AG20443 (cell line): ENCODE measurements around the gene EIF3F.

Experiments used
- DNase-seq: peaks from one replicate; pipeline ENCODE4 v3.0.0; 2012; ENCODE audit warnings: low spot score, mixed read lengths

EIF3F gene

GRCh38 chr11:8022876-8023275, 35.7 kb downstream of the EIF3F start:
- peak; percentile 36 for DNase-seq

GRCh38 chr11:8023831-8024555, 36.9 kb downstream of the EIF3F start:
- no peak for DNase-seq

- DNase-seq, result no peak
These were observed 38.0 kb downstream of the EIF3F start for GRCh38 chr11:8025123-8025522.

GRCh38 chr11:8025816-8026215, 38.7 kb downstream of the EIF3F start:
- DNase-seq, result peak; percentile 31

DNA sequence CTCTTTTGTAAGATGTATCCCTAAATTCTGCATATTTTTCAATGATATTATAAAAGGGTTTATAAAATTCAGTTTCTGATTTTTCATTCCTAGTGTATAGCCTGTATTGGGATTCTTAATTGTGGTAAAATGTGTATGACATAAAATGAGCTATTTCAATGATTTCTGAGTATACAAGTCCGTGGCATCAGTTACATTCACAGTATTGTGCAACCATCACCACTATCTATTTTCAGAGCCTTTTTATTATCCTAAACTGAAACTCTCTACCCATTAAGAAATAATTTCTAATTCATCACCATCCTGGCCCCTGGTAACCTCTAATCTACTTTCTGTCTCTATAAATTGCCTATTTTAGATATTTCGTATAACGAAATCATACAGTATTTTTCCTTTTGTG, 39.8 kb downstream of the EIF3F start:
- DNase-seq, result no peak

DNA sequence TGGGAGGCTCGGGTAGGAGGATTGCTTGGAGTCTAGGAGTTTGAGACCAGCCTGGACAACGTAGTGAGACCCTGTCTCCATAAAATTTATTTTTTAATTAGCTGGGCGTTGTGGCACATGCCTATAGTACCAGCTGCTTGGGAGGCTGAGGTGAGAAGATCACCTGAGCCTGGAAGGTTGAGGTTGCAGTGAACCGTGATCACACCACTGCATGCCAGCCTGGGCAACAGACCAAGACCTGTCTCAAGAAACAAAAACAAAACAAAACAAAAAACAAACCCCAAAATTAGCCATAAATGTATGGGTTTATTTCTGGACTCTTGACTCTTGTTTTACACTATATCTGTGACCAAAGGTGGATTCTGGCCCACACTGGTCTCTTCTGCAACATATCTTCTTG, 41.6 kb downstream of the EIF3F start:
- no peak for DNase-seq

DNA sequence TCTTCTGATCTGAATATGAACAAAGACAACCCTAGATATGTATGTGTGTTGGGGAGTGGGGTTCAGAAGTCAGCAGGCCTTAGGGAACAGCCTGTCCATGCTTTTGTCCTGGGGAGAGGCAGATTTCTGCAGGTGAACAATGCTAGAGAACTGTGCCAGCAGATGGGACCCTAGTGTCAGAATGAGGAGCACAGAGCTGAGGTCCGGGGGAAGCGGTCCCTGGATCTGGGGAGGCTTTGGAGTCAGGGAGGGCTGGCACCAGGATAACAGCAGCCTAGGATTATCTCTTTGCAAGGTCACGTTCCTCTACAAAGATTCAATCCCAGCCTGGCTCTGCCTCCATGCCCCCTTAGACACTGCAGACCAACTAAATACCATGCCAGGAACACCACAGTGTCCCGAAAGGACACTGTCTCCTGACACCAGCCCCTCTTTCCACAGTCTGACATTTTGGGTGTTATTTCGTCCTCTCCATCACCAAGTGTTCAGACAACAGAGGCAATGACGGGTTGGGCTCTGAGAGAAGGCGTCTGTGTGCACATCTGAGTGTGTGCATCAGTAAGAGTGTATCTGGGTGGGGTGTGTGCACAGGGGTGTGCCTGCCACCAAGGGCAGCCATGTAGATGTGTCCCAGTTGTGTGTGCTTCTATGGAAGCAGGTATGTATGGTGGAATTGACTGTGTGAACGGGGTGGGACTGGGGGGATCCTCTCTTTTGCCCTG, 43.5 kb downstream of the EIF3F start:
- DNase-seq, result no peak

GRCh38 chr11:8031248-8032115, 44.3 kb downstream of the EIF3F start:
- DNase-seq, result no peak

DNA sequence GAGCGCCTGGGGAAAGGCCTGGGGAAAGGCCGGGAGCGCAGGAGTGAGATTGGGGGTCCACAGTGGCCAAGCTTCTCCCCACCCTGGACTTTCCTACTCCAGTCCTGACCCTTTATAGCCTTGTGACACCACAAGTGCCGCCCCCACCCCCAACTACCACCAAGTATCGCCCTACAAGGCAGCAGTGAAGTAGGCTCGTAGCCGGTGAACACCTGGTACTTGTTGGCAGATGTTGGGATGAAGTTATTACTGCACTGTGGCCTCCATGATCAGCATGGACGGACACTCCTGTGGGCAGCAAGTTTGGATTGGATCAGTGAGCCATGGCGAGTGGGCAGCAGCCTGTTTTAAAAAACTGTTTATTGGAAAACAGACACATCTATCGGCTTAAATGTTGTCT, 45.0 kb downstream of the EIF3F start:
- no peak for DNase-seq

DNA sequence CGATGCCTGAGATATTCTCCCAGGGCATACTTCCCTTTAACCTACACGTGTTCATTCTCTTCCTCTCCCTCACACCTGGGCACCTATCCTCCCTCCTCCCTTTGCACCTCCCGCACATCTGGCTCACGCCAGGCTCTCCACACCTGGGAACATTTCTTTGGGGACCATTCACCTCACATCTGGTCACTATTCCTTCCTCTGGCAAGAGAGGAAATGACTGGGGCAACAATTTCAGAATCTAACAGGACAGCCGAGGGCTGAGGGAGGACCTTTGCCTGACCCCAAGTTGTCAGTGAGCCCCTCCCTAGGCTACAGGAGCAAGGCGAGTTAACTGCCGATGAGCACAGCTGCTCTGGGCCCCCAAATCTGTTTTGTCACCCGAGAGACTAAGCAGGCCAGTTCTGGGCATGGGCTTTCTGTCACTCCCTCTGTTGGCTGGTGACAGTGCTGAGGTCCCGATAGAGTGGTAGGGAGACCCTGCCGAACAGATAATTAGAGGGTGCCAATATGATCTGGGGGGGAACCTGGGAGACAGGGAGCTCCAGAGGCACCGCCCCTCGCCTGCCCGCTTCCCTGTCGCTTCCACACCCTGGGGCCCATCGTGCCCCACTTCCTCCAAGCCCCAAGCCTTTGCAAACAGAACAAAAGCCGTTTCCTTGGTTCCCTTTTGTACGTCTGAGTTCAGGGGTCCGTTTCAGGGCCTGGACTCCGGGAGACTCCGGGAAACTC, 45.6 kb downstream of the EIF3F start:
- DNase-seq, result no peak

GRCh38 chr11:8033305-8034105, 46.4 kb downstream of the EIF3F start:
- peak; percentile 92 for DNase-seq

GRCh38 chr11:8034106-8034585, 47.0 kb downstream of the EIF3F start:
- no peak for DNase-seq

DNA sequence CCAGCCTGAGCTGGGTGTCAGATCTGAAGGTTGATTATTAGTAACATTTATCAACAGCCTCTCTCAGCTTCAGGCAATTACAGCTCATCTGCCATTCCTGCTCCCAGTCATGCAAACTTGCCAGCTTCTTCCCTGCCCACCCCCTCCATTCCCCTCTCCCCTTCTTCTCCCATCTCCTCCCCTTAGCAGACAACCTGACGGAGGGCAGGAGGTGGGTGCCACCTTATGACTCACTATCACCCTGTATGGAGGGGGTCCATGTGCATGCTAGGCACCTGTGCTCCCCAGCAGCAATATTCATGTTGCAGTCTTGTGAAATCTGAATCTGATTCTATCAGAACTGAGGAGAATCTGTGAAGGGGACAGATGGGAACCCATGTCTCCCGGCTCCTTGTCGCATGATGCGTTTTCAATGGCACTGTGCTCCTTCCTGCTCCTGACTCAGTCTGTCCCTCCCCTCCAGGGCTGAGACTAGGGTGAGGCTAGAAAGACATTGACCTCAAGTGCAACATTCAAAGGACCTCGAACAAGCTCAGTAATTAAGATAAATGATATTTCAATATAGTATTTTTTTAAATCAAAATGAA, 47.6 kb downstream of the EIF3F start:
- no peak for DNase-seq

GRCh38 chr11:8035200-8035855, 48.2 kb downstream of the EIF3F start:
- no peak for DNase-seq

- DNase-seq, result no peak
These were observed 49.1 kb downstream of the EIF3F start for GRCh38 chr11:8036002-8036802.

GRCh38 chr11:8036986-8037385, 49.8 kb downstream of the EIF3F start:
- DNase-seq, result no peak

GRCh38 chr11:8038393-8038792, 51.3 kb downstream of the EIF3F start:
- no peak for DNase-seq

DNA sequence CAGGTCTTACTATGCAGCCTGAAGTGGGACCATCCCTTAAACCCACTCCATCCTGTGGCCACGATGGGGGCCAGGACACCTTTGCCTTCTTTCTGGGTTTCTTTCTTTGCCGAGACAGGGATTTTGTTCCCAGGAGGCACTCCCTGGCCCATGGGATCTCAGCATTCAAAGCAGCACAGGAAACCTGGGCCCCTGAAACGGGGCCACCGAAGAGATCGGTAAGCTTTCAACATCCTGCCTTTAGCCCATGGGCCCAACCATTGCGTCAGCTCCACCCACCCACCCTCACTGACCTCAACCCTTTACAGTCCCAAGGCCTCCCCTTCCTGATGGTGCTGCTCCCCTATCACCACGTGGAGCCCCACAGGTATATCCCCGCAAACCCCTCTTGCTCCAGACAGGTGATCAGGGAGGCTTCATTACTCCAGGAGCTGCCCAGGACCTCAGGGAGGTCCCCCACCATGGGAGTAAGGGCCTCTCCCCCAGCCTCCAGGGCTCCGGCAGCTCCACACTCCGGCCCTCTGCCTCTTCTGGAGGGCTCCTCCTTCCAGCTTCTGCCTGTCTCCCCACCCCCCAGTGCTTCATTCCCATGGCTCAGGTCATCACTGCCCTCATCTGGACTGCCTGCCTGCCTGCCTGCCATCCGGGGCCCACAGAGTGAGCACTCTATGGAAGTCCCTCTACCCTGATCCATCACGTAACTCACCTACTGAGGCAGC, 51.8 kb downstream of the EIF3F start:
- no peak for DNase-seq
